HEK293 (cell line): ENCODE data around the gene SIK3.
"Not testable (repeated sequence)": the region's sequence is repeated elsewhere in the genome, so short reads cannot be mapped to it uniquely, and the experiment has no call there.

Experiments used
- CTCF ChIA-PET: fragments of 350-600 bp; formaldehyde crosslinking; extraction: SDS; loops from one replicate; lab custom pipeline; 2021; ENCODE audit warnings: antibody characterized with exemption; lab: Yijun Ruan, JAX
- POLR2A ChIA-PET: fragments of 300-600 bp; formaldehyde crosslinking; extraction: SDS; loops from one replicate; lab custom pipeline; 2020; ENCODE audit warnings: antibody characterized with exemption, inconsistent platforms; lab: Yijun Ruan, JAX
- H3K27ac ChIP-seq: fragments of 200-500 bp; sonication (Bioruptor generic); 2 replicates; pipeline ENCODE4 v1.5.1; 2014; ENCODE audit warnings: low read depth, low read length, control low read depth, inconsistent platforms; ENCODE audit errors: extremely low read depth
- H3K36me3 ChIP-seq, 2 experiments: fragments of 200-500 bp in 1 of 2; sonication (Bioruptor generic) in 1 of 2; 1 replicate in 1 of 2; 2 replicates in 1 of 2; pipeline ENCODE4 v1.5.1; 2014 to 2017; ENCODE audit warnings: inconsistent platforms in 2 of 2, low read length in 2 of 2; ENCODE audit not compliant: control insufficient read depth in 2 of 2, insufficient read depth in 1 of 2
- H3K4me1 ChIP-seq: fragments of 200-500 bp; sonication (Bioruptor generic); 2 replicates; pipeline ENCODE4 v1.5.1; 2014; ENCODE audit warnings: mild to moderate bottlenecking, low read length, inconsistent platforms; ENCODE audit not compliant: control insufficient read depth, insufficient read depth
- H3K4me3 ChIP-seq: 2 replicates; pipeline ENCODE4 v1.5.1; 2011; ENCODE audit warnings: low read depth, mild to moderate bottlenecking, control low read depth, low read length, moderate library complexity
- H3K9me3 ChIP-seq: fragments of 200-500 bp; sonication (Bioruptor generic); 2 replicates; pipeline ENCODE4 v1.5.1; 2014; ENCODE audit warnings: low read depth, low read length, inconsistent platforms; ENCODE audit not compliant: control insufficient read depth, insufficient read depth
- ELK4 ChIP-seq: IDR thresholded peaks from 2 replicates; pipeline ENCODE4 v1.6.1; 2011; ENCODE audit warnings: mild to moderate bottlenecking, low read depth, low read length, borderline replicate concordance
- GLIS1 ChIP-seq: fragments of 450-650 bp; formaldehyde crosslinking; IDR thresholded peaks from 2 replicates; pipeline ENCODE4 v1.5.1; 2016; ENCODE audit warnings: missing biosample characterization, missing genetic modification characterization
- KLF17 ChIP-seq: fragments of 450-650 bp; formaldehyde crosslinking; IDR thresholded peaks from 2 replicates; pipeline ENCODE4 v1.5.1; 2016; ENCODE audit warnings: missing biosample characterization, missing genetic modification characterization
- KLF7 ChIP-seq: fragments of 450-650 bp; formaldehyde crosslinking; IDR thresholded peaks from 2 replicates; pipeline ENCODE4 v1.5.1; 2016; ENCODE audit warnings: missing biosample characterization, missing genetic modification characterization, borderline replicate concordance
- PRDM10 ChIP-seq: fragments of 450-650 bp; formaldehyde crosslinking; IDR thresholded peaks from 2 replicates; pipeline ENCODE4 v1.5.1; 2016; ENCODE audit warnings: missing biosample characterization, missing genetic modification characterization
- ZBTB6 ChIP-seq: fragments of 450-650 bp; formaldehyde crosslinking; IDR thresholded peaks from 2 replicates; pipeline ENCODE4 v1.5.1; 2017; ENCODE audit warnings: missing biosample characterization, missing genetic modification characterization
- ZFP69B ChIP-seq: fragments of 450-650 bp; formaldehyde crosslinking; IDR thresholded peaks from 2 replicates; pipeline ENCODE4 v1.5.1; 2016; ENCODE audit warnings: missing biosample characterization, missing genetic modification characterization
- ZIC2 ChIP-seq: fragments of 450-650 bp; formaldehyde crosslinking; IDR thresholded peaks from 2 replicates; pipeline ENCODE4 v1.5.1; 2016; ENCODE audit warnings: missing biosample characterization, missing genetic modification characterization
- ZNF266 ChIP-seq: fragments of 450-650 bp; formaldehyde crosslinking; IDR thresholded peaks from 2 replicates; pipeline ENCODE4 v1.5.1; 2016; ENCODE audit warnings: missing biosample characterization, missing genetic modification characterization, low read depth
- ZNF280D ChIP-seq: fragments of 450-650 bp; formaldehyde crosslinking; IDR thresholded peaks from 2 replicates; pipeline ENCODE4 v1.5.1; 2016; ENCODE audit warnings: missing biosample characterization, missing genetic modification characterization
- ZNF585B ChIP-seq: fragments of 450-650 bp; formaldehyde crosslinking; IDR thresholded peaks from 2 replicates; pipeline ENCODE4 v1.5.1; 2016; ENCODE audit warnings: missing biosample characterization, missing genetic modification characterization
- ZNF596 ChIP-seq: fragments of 450-650 bp; IDR thresholded peaks from 2 replicates; pipeline ENCODE4 v1.5.0; 2018; ENCODE audit warnings: missing biosample characterization, mild to moderate bottlenecking, missing genetic modification characterization, moderate library complexity
- ZNF645 ChIP-seq: fragments of 450-650 bp; formaldehyde crosslinking; IDR thresholded peaks from 2 replicates; pipeline ENCODE4; 2016; ENCODE audit warnings: missing biosample characterization, missing genetic modification characterization
- ZNF658 ChIP-seq: fragments of 450-650 bp; formaldehyde crosslinking; IDR thresholded peaks from 2 replicates; pipeline ENCODE4; 2016; ENCODE audit warnings: missing biosample characterization, missing genetic modification characterization
- ZXDB ChIP-seq: fragments of 450-650 bp; formaldehyde crosslinking; IDR thresholded peaks from 2 replicates; pipeline ENCODE4 v1.5.1; 2016; ENCODE audit warnings: missing biosample characterization, missing genetic modification characterization

Gene SIK3

GRCh38 chr11:117143871-117144476 is 45.7 kb upstream of the SIK3 start, which contains the start of gene PAFAH1B2 (continued):
- TF ChIP-seq ZIC2 (tag by site-specific recombination) (peak; percentile 91), ZNF585B (tag by site-specific recombination) (no peak), ZFP69B (no peak), ZNF658 (tag by site-specific recombination) (no peak), ZNF280D (no peak), ZNF596 (peak; percentile 40; the same call in 1 of the 2 replicates), ZNF266 (tag by site-specific recombination) (no peak), ZNF645 (no peak), KLF17 (tag by site-specific recombination) (peak; percentile 22; the same call in 1 of the 2 replicates), KLF7 (tag by site-specific recombination) (peak; percentile 97), GLIS1 (tag by site-specific recombination) (peak; percentile 69; the same call in 1 of the 2 replicates), ELK4 (peak; percentile 88; the same call in 1 of the 2 replicates)

GRCh38 chr11:117143390-117143789 is 45.2 kb upstream of the SIK3 start:
- Histone ChIP-seq H3K27ac (peak overlapping the region; percentile 82; the same call in 1 of the 2 replicates), H3K36me3 (peaks cover 0 to 31% of the 10 kb centered on the region in 2 experiments; a peak in 2 of 3 replicates), H3K4me1 (no peaks in the 10 kb centered on the region), H3K9me3 (no peaks in the 10 kb centered on the region), H3K4me3 (peak overlapping the region; percentile 94)
- ChIA-PET POLR2A (interaction anchor here (0.6 to 2.8 kb wide), 8 partner anchors 27 to 502 kb away, joined by 3 to 28 read pairs (median 4); partner anchors contain the start of genes APOA5 and SIDT2), CTCF (interaction anchor here (0.9 to 1.2 kb wide), 3 partner anchors 37 to 372 kb away, joined by 3 to 5 read pairs (median 4); partner anchors contain the start of gene APOA5)
- peak; percentile 96 for TF ChIP-seq PRDM10 (tag by site-specific recombination)
- TF ChIP-seq ZXDB (tag by site-specific recombination) = no peak
- peak; percentile 63; the same call in 1 of the 2 replicates for TF ChIP-seq ZBTB6 (tag by site-specific recombination)

GRCh38 chr11:117137223-117138086 is 39.2 kb upstream of the SIK3 start:
- H3K27ac ChIP-seq, H3K36me3 ChIP-seq, POLR2A ChIA-PET, H3K4me3 ChIP-seq, H3K4me1 ChIP-seq, H3K9me3 ChIP-seq: not testable (repeated sequence)
- CTCF ChIA-PET = interaction anchor here (0.7 to 1.2 kb wide), 2 partner anchors 44 to 1413 kb away, joined by 3 to 4 read pairs; no protein-coding TSS in a partner anchor

- H3K4me3 ChIP-seq, H3K9me3 ChIP-seq, H3K27ac ChIP-seq, POLR2A ChIA-PET, H3K36me3 ChIP-seq, H3K4me1 ChIP-seq: not testable (repeated sequence)
- CTCF ChIA-PET = interaction anchor here (2.1 kb wide), 1 partner anchor 11 kb away, joined by 4 read pairs; no protein-coding TSS in a partner anchor
These were observed 36.8 kb upstream of the SIK3 start for GRCh38 chr11:117134979-117135378.
